ENCODE measurements around the gene CCDC142.

Gene CCDC142

DNA sequence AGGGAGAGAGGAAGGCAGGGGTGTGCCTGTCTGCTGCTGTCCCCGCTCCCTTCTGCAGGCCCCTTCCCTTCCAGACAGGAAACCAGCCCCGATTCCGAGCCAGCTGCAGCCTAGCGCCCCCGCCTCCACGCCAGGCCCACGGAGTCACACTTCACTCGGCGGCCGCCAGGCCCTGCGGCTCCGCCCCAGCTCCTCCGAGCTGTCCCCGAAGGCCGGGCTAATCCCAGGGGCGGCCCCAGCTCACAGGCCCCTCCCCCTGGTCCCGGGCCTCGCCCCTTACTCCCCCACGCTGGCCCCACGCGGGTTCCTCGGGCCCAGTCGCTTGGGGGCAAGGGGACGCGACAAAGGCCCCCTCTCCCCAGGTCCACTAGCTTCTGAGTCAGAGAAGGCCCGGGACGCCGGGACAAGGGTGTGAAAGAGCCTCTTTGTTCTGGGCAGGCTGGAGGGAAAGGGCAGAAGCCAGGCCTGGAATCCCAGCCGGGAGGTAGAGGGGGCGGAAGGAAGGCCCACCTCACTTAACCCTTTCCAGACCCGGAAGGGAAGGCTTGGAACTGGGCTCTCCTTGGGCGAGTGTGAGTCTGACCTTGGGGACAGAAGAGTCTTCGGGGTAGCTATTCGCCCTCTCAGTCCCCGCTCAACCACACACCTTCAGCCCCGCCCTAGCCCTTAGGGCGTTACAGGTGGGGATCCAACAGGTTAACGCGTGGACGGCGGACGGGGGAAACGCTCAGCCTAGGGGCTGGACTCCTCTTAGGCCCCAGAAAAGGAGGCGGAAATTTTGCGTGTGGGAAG lies 42.2 kb downstream of the CCDC142 start:
- DNase-seq = peak; percentile 78 to 92

- peak in 1 of 2 experiments; percentile 45 for DNase-seq
Measured at GRCh38 chr2:74439803-74440377, 42.9 kb downstream of the CCDC142 start.

- no peak for DNase-seq
Measured at GRCh38 chr2:74439373-74439772, 43.4 kb downstream of the CCDC142 start.

DNA sequence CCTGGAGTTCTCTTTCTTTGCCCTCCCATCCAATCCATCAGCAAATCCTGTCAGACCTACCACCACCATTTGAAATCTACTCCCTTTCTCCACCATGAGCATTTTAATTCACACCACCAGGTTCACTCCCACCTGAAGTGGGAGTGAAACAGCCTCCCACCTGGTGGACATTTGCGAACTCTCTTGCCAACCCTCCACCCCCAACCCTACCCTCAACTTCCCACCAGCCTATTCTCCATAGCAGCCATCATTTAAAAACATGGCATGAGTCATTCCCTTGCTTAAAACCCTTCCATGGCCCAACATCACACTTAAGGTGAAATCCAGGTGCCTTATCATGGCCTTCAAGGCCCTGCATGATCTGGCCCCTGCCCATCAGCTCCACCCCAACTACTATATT lies 44.5 kb downstream of the CCDC142 start:
- no peak for DNase-seq

- no peak for DNase-seq
Measured at GRCh38 chr2:74436848-74437695, 45.7 kb downstream of the CCDC142 start.

- no peak for DNase-seq
Measured at GRCh38 chr2:74436111-74436805, 46.5 kb downstream of the CCDC142 start.

DNA sequence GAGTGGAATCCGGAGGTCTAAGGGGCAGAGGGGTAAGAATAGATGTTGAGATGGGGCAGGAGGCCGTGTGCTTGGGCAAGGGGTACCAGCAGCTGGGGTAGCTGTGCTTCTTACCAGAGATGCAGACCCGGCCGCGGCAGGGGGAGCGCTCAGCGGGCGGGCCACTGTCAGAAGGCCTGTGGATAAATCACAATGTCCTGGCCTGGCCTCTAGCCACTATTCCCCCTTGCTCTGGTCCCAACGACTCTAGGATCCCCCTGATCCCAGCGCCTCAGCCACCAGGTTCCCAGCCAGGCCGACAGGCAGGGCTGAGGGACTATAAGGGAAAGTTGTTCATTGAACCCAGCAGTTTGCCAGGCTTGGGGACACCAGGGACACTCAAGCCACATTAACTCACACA lies 52.3 kb downstream of the CCDC142 start:
- DNase-seq = no peak

DNA sequence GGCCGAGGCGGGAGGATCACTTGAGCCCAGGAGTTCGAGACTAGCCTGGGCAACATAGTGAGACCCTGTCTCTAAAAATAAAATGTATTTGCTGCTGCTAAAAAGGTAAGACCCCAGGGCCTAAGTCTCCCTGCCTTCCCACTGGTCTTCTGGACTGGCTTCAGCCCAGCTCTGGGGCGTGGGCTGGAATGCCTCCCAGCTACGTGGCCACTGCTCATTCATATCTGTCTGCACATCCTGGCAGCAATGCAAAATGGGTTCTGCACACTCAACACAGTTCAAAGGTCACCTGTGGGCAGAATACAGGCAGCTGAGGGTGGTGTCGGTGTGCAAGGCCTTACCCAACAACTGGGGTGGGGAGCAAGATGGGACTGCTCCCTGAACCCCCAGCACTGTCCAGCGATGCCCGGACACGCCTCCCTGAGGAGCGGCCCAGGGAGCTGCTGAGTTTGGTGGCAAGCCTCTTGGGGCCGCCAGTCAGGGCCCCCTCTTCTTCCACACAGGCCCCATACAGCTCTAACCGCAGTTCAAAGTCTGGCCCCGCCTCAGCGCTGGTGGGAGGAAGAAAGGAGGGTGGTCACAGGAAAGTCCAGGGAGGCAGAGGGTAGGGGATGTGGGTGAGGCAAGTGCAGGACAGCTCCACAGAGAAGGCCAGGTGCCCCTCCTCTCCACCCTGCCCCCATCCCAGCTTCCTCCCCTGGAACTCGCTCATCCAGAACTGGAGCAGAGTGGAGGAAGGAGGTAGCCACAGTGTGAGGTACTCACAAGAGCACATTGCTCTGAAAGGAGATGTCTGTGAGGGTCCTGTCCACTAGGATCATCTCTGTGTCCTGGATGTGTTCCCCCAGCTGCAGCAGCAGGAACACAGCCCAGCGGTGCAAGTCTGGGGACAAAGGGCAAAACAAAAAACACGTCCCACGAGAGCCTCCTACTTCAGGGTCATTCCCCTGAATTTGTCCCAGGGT lies 53.0 kb downstream of the CCDC142 start:
- DNase-seq = no peak

GRCh38 chr2:74428675-74429074 lies 54.1 kb downstream of the CCDC142 start:
- DNase-seq = no peak

DNA sequence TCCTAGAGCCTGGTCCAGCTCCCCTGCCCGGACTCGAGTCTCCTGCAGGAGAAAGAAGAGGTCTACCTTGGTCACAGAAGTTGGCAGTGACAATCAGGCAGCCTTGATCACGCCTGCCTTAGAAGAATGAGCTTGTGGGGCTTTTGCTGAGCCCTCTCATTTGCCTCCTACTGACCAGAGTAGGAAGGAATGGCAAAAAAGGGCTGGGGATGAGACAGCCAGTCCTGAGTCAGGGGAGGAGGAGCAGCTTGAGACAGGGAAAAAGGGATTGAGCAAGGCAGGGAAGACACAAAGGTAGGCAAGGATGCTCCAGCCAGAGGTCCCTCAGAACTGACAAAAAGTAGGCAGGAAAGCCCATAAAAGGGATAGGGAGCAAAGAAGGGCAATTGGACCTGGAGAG lies 55.2 kb downstream of the CCDC142 start:
- no peak for DNase-seq

GRCh38 chr2:74426181-74426758 lies 56.5 kb downstream of the CCDC142 start:
- no peak for DNase-seq

GRCh38 chr2:74425523-74425922 lies 57.3 kb downstream of the CCDC142 start:
- DNase-seq = no peak

- no peak for DNase-seq
Measured at GRCh38 chr2:74424995-74425406, 57.8 kb downstream of the CCDC142 start.

- DNase-seq = no peak
Measured at GRCh38 chr2:74424139-74424992, 58.4 kb downstream of the CCDC142 start.
